BLaER1 treated with 17β-estradiol and CSF1 and Interleukin-3, amounts not matched to agents 10 nM and 100 nM (cell line): ENCODE measurements around the gene RNF225.
A peak's percentile ranks its signal among the peaks of the same experiment; 100 is the strongest.

Experiments
- H3K27ac ChIP-seq, 11 experiments: shearing (Covaris generic); formaldehyde crosslinking; 2 replicates each; pipeline ENCODE4 v1.8.1; 2022
- H3K27me3 ChIP-seq, 11 experiments: shearing (Covaris generic); formaldehyde crosslinking; 2 replicates each; pipeline ENCODE4 v1.8.1; 2022
- H3K36me3 ChIP-seq, 11 experiments: shearing (Covaris generic); formaldehyde crosslinking; 2 replicates each; pipeline ENCODE4 v1.8.1; 2022
- H3K4me1 ChIP-seq, 10 experiments: shearing (Covaris generic); formaldehyde crosslinking; 2 replicates each; pipeline ENCODE4 v1.8.1; 2022
- H3K4me2 ChIP-seq, 11 experiments: shearing (Covaris generic); formaldehyde crosslinking; 2 replicates each; pipeline ENCODE4 v1.8.1; 2022
- H3K4me3 ChIP-seq, 10 experiments: shearing (Covaris generic); formaldehyde crosslinking; 2 replicates each; pipeline ENCODE4 v1.8.1; 2022
- H3K9ac ChIP-seq, 11 experiments: shearing (Covaris generic); formaldehyde crosslinking; 2 replicates each; pipeline ENCODE4 v1.8.1; 2022
- H3K9me3 ChIP-seq, 11 experiments: shearing (Covaris generic); formaldehyde crosslinking; replicated peaks in 1 of 11; 2 replicates each; pipeline ENCODE4 v1.8.1; 2022
- H4K20me1 ChIP-seq, 11 experiments: shearing (Covaris generic); formaldehyde crosslinking; 2 replicates each; pipeline ENCODE4 v1.8.1; 2022
- Cebpa-rat ChIP-seq, 11 experiments: shearing (Covaris generic); IDR thresholded peaks; 2 replicates each; pipeline ENCODE4 v1.8.1; 2022

The RNF225 gene

GRCh38 chr19:58408152-58409009 lies 12.9 kb downstream of the RNF225 start, which contains the start of gene ZNF584:
Gene ZNF584, plus strand, starts transcription at chr19:58408649. Its CDS starts 499 bp downstream, at chr19:58409148.
- TF ChIP-seq Cebpa-rat (IDR thresholded peaks at IDR 0.05): no peak
- Histone ChIP-seq H3K4me3 (peak within 1 kb of the TSS; percentile 84 to 98 (median 92)), H3K27ac (peak within 1 kb of the TSS; percentile 75 to 92 (median 84)), H3K4me2 (peak within 1 kb of the TSS; percentile 91 to 100 (median 97)), H3K9ac (peak within 1 kb of the TSS; percentile 77 to 91 (median 85)), H3K27me3 (no peaks in the 10 kb centered on the region), H3K9me3 (no peaks in the 10 kb centered on the region; a peak in 1 of 22 replicates), H3K4me1 (peaks cover 24 to 28% (median 27%) of the 10 kb centered on the region in 10 experiments), H3K36me3 (peaks cover 0 to 23% (median 0%) of the 10 kb centered on the region in 11 experiments; a peak in 6 of 22 replicates), H4K20me1 (peaks cover 0 to 17% (median 0%) of the 10 kb centered on the region in 11 experiments; a peak in 3 of 22 replicates)

- Histone ChIP-seq H3K9ac (peak overlapping the region; percentile 77 to 91 (median 85)), H3K36me3 (peaks cover 0 to 30% (median 0%) of the 10 kb centered on the region in 11 experiments; a peak in 6 of 22 replicates), H3K27ac (peak overlapping the region; percentile 36 to 92 (median 84); a peak in 21 of 22 replicates), H3K4me3 (peak overlapping the region; percentile 84 to 98 (median 92)), H3K4me1 (peaks cover 24 to 28% (median 27%) of the 10 kb centered on the region in 10 experiments), H4K20me1 (peaks cover 0 to 18% (median 0%) of the 10 kb centered on the region in 11 experiments; a peak in 3 of 22 replicates), H3K4me2 (peak overlapping the region; percentile 89 to 98 (median 93)), H3K9me3 (no peaks in the 10 kb centered on the region; a peak in 1 of 22 replicates), H3K27me3 (no peaks in the 10 kb centered on the region)
- no peak for TF ChIP-seq Cebpa-rat (IDR thresholded peaks at IDR 0.05)
Observed at GRCh38 chr19:58409010-58409790, 13.7 kb downstream of the RNF225 start.

- no peak overlapping the region for H3K27ac ChIP-seq
- peaks cover 0 to 7% (median 0%) of the 10 kb centered on the region in 11 experiments; a peak in 3 of 22 replicates for H4K20me1 ChIP-seq
- no peaks in the 10 kb centered on the region for H3K4me1 ChIP-seq
- no peak for TF ChIP-seq Cebpa-rat (IDR thresholded peaks at IDR 0.05)
- no peak overlapping the region for H3K9ac ChIP-seq
- peaks cover 54 to 97% (median 72%) of the 10 kb centered on the region in 11 experiments for H3K36me3 ChIP-seq
- H3K4me2 ChIP-seq: no peak overlapping the region
- H3K27me3 ChIP-seq: no peaks in the 10 kb centered on the region
- H3K4me3 ChIP-seq: no peak overlapping the region
- peaks cover 17 to 34% (median 26%) of the 10 kb centered on the region in 11 experiments for H3K9me3 ChIP-seq
Observed at GRCh38 chr19:58416604-58417003, 21.1 kb downstream of the RNF225 start.

GRCh38 chr19:58417071-58417470 lies 21.6 kb downstream of the RNF225 start:
- peaks cover 54 to 97% (median 77%) of the 10 kb centered on the region in 11 experiments for H3K36me3 ChIP-seq
- peaks cover 0 to 7% (median 0%) of the 10 kb centered on the region in 11 experiments; a peak in 3 of 22 replicates for H4K20me1 ChIP-seq

GRCh38 chr19:58428617-58429016 lies 33.2 kb downstream of the RNF225 start:
- Histone ChIP-seq H3K9me3 (peaks cover 40 to 78% (median 50%) of the 10 kb centered on the region in 11 experiments), H3K9ac (no peak overlapping the region), H3K27ac (no peak overlapping the region), H4K20me1 (no peaks in the 10 kb centered on the region), H3K4me3 (no peak overlapping the region), H3K4me2 (no peak overlapping the region), H3K27me3 (no peaks in the 10 kb centered on the region), H3K36me3 (peaks cover 20 to 57% (median 35%) of the 10 kb centered on the region in 11 experiments), H3K4me1 (no peaks in the 10 kb centered on the region)
- no peak for TF ChIP-seq Cebpa-rat (IDR thresholded peaks at IDR 0.05)

More at GRCh38 chr19:58417071-58417470, 21.6 kb downstream of the RNF225 start:
- Histone ChIP-seq H3K9me3 (peaks cover 17 to 34% (median 26%) of the 10 kb centered on the region in 11 experiments), H3K9ac (no peak overlapping the region), H3K27ac (no peak overlapping the region), H3K27me3 (no peaks in the 10 kb centered on the region), H3K4me3 (no peak overlapping the region), H3K4me1 (no peaks in the 10 kb centered on the region), H3K4me2 (no peak overlapping the region)
- no peak for TF ChIP-seq Cebpa-rat (IDR thresholded peaks at IDR 0.05)

- H3K9me3 ChIP-seq: peaks cover 51 to 88% (median 61%) of the 10 kb centered on the region in 11 experiments
- no peaks in the 10 kb centered on the region for H3K4me1 ChIP-seq
- no peak overlapping the region for H3K4me3 ChIP-seq
- H3K27ac ChIP-seq: no peak overlapping the region
- no peaks in the 10 kb centered on the region for H3K27me3 ChIP-seq
- no peak for TF ChIP-seq Cebpa-rat (IDR thresholded peaks at IDR 0.05)
- H3K9ac ChIP-seq: no peak overlapping the region
- H3K36me3 ChIP-seq: peaks cover 31 to 66% (median 44%) of the 10 kb centered on the region in 11 experiments
- no peaks in the 10 kb centered on the region for H4K20me1 ChIP-seq
- no peak overlapping the region for H3K4me2 ChIP-seq
Observed at GRCh38 chr19:58429745-58430144, 34.3 kb downstream of the RNF225 start.

- Histone ChIP-seq H3K4me2 (no peak overlapping the region), H3K9ac (no peak overlapping the region), H3K27me3 (no peaks in the 10 kb centered on the region), H3K27ac (no peak overlapping the region), H3K4me3 (no peak overlapping the region), H3K36me3 (peaks cover 31 to 60% (median 41%) of the 10 kb centered on the region in 11 experiments), H3K9me3 (peaks cover 66 to 81% (median 71%) of the 10 kb centered on the region in 11 experiments), H4K20me1 (no peaks in the 10 kb centered on the region), H3K4me1 (0 out of 20 replicates have a peak, but pooled peaks cover 0 to 5% (median 0%) of the 10 kb centered on the region in 10 experiments)
- TF ChIP-seq Cebpa-rat (IDR thresholded peaks at IDR 0.05): no peak
Observed at GRCh38 chr19:58434217-58434616, 38.8 kb downstream of the RNF225 start.

- no peak within 1 kb of the TSS for H3K9ac ChIP-seq
- no peak within 1 kb of the TSS for H3K4me2 ChIP-seq
- peaks cover 57 to 77% (median 64%) of the 10 kb centered on the region in 11 experiments for H3K9me3 ChIP-seq
- H3K27ac ChIP-seq: no peak within 1 kb of the TSS
- H3K36me3 ChIP-seq: peaks cover 0 to 4% (median 3%) of the 10 kb centered on the region in 11 experiments; a peak in 14 of 22 replicates
- H3K4me1 ChIP-seq: 0 out of 20 replicates have a peak, but pooled peaks cover 0 to 5% (median 0%) of the 10 kb centered on the region in 10 experiments
- H3K27me3 ChIP-seq: no peaks in the 10 kb centered on the region
- H4K20me1 ChIP-seq: no peaks in the 10 kb centered on the region
- no peak within 1 kb of the TSS for H3K4me3 ChIP-seq
- no peak for TF ChIP-seq Cebpa-rat (IDR thresholded peaks at IDR 0.05)
Observed at GRCh38 chr19:58439576-58440554, 44.4 kb downstream of the RNF225 start, which contains the start of gene ZNF132. Gene ZNF132, minus strand, starts transcription at chr19:58440153. Its CDS starts 332 bp downstream, at chr19:58439821.
